ENCODE measurements around the gene CNKSR3. TPM values are rescaled to one million over a fixed set of nuclear protein-coding genes. Genes with fewer than 3 reads are reported as not detected.

The CNKSR3 gene
- total and polyA plus RNA-seq, 2 experiments from 2014 or later = 1.9 to 5.7 TPM

- TF ChIP-seq ZNF462 (CRISPR knock-in tag; IDR thresholded peaks at IDR 0.05) (no peak), ZNF114 (CRISPR knock-in tag; IDR thresholded peaks at IDR 0.05) (no peak), ZNF331 (CRISPR knock-in tag; IDR thresholded peaks at IDR 0.05; ENCODE audit: low read depth) (no peak), EZH2 (IDR thresholded peaks at IDR 0.05; ENCODE audit: low read depth, unreplicated experiment) (no peak), CREB1 (CRISPR knock-in tag; IDR thresholded peaks at IDR 0.05; ENCODE audit: low read depth) (no peak), JUNB (IDR thresholded peaks at IDR 0.05; ENCODE audit: unreplicated experiment) (no peak), STAT1 (IDR thresholded peaks at IDR 0.05; ENCODE audit: unreplicated experiment) (no peak)
Measured at GRCh38 chr6:154506991-154507898, 3.2 kb downstream of the CNKSR3 start (continued).

GRCh38 chr6:154506582-154506981 lies 3.9 kb downstream of the CNKSR3 start:
- Histone ChIP-seq H3F3A (replicated peaks; ENCODE audit: low read depth) (0 out of 2 replicates have a peak, but pooled peaks cover 3% of the 10 kb centered on the region), H3K36me3 (ENCODE audit: insufficient read depth) (no peaks in the 10 kb centered on the region; the same call in 1 of the 2 replicates), H3K9me2 (ENCODE audit: insufficient read depth) (no peaks in the 10 kb centered on the region), H3K79me2 (replicated peaks; ENCODE audit: insufficient read depth) (peaks cover 11% of the 10 kb centered on the region), H2AFZ (no peak overlapping the region), H3K4me1 (ENCODE audit: insufficient read depth) (peaks cover 20% of the 10 kb centered on the region), H3K4me3 (no peak overlapping the region), H4K20me1 (replicated peaks; ENCODE audit: insufficient read depth) (peaks cover 20% of the 10 kb centered on the region), H3K4me2 (no peak overlapping the region), H3K27me3 (ENCODE audit: insufficient read depth) (peaks cover 78% of the 10 kb centered on the region), H3K27ac (ENCODE audit: low read depth) (no peak overlapping the region)
- Mint-ChIP-seq H3K27ac (no peak overlapping the region), H3K4me3 (no peak overlapping the region), H3K36me3 (ENCODE audit: low read depth) (0 out of 3 replicates have a peak, but pooled peaks cover 9% of the 10 kb centered on the region), H3K4me1 (peaks cover 28% of the 10 kb centered on the region), H3K27me3 (ENCODE audit: insufficient read depth, low read depth, poor library complexity) (peaks cover 37% of the 10 kb centered on the region), H3K9me3 (no peaks in the 10 kb centered on the region)
- DNase-seq (ENCODE audit: low spot score) = no peak
- no peak for ATAC-seq
- TF ChIP-seq POLR2AphosphoS5 (IDR thresholded peaks at IDR 0.05; ENCODE audit: low read depth) (no peak), CREB1 (CRISPR knock-in tag; IDR thresholded peaks at IDR 0.05; ENCODE audit: low read depth) (no peak), ZNF331 (CRISPR knock-in tag; IDR thresholded peaks at IDR 0.05; ENCODE audit: low read depth) (no peak), STAT1 (IDR thresholded peaks at IDR 0.05; ENCODE audit: unreplicated experiment) (no peak)

All from GM23338 (cell line).